ENCODE measurements around the gene CNOT9.

CNOT9 gene

GRCh38 chr2:218578272-218578877, 9.7 kb downstream of the CNOT9 start:
- no peak for DNase-seq (ENCODE audit: low spot score)

GRCh38 chr2:218582076-218582475, 13.4 kb downstream of the CNOT9 start:
- DNase-seq (ENCODE audit: low spot score), result no peak

- DNase-seq (ENCODE audit: low spot score), result no peak
Observed at GRCh38 chr2:218583983-218584850, 15.6 kb downstream of the CNOT9 start.

GRCh38 chr2:218585541-218585940, 16.9 kb downstream of the CNOT9 start:
- no peak for DNase-seq (ENCODE audit: low spot score)

GRCh38 chr2:218605432-218605831, 36.8 kb downstream of the CNOT9 start:
- no peak for DNase-seq (ENCODE audit: low spot score)

GRCh38 chr2:218607436-218608115, 38.9 kb downstream of the CNOT9 start, which contains the start of gene PLCD4:
Gene PLCD4 (plus strand): TSS chr2:218607899. CDS start chr2:218615740, 7,841 bp downstream.
- DNase-seq (ENCODE audit: low spot score), result peak; percentile 54

GRCh38 chr2:218615868-218616315, 47.3 kb downstream of the CNOT9 start:
- DNase-seq (ENCODE audit: low spot score), result no peak

- no peak for DNase-seq (ENCODE audit: low spot score)
Observed at GRCh38 chr2:218618102-218618860, 49.6 kb downstream of the CNOT9 start.

GRCh38 chr2:218621007-218621406, 52.4 kb downstream of the CNOT9 start:
- DNase-seq (ENCODE audit: low spot score), result no peak

GRCh38 chr2:218622606-218623365, 54.1 kb downstream of the CNOT9 start:
- no peak for DNase-seq (ENCODE audit: low spot score)

GRCh38 chr2:218623366-218623705, 54.7 kb downstream of the CNOT9 start:
- no peak for DNase-seq (ENCODE audit: low spot score)

GRCh38 chr2:218626369-218626768, 57.7 kb downstream of the CNOT9 start:
- DNase-seq (ENCODE audit: low spot score), result no peak

GRCh38 chr2:218627939-218628338, 59.3 kb downstream of the CNOT9 start:
- DNase-seq (ENCODE audit: low spot score), result no peak

- no peak for DNase-seq (ENCODE audit: low spot score)
Observed at GRCh38 chr2:218631837-218632236, 63.2 kb downstream of the CNOT9 start.

- DNase-seq (ENCODE audit: low spot score), result no peak
Observed at GRCh38 chr2:218635719-218636118, 67.1 kb downstream of the CNOT9 start.

GRCh38 chr2:218638372-218638771, 69.7 kb downstream of the CNOT9 start:
- DNase-seq (ENCODE audit: low spot score), result no peak

GRCh38 chr2:218642121-218642656, 73.5 kb downstream of the CNOT9 start:
- DNase-seq (ENCODE audit: low spot score), result no peak

GRCh38 chr2:218642786-218643185, 74.1 kb downstream of the CNOT9 start:
- no peak for DNase-seq (ENCODE audit: low spot score)

GRCh38 chr2:218643751-218644310, 75.2 kb downstream of the CNOT9 start:
- DNase-seq (ENCODE audit: low spot score), result no peak

GRCh38 chr2:218644721-218645120, 76.1 kb downstream of the CNOT9 start:
- no peak for DNase-seq (ENCODE audit: low spot score)

- DNase-seq (ENCODE audit: low spot score), result no peak
Observed at GRCh38 chr2:218645126-218645525, 76.5 kb downstream of the CNOT9 start.

Data from COLO829 (cell line).